DND-41 (cell line): ENCODE data around the gene C5orf22.

Experiments used
- EZH2 ChIP-seq: IDR thresholded peaks from 3 replicates; pipeline ENCODE4 v1.6.1; 2012; ENCODE audit warnings: borderline replicate concordance, low read depth, mild to moderate bottlenecking, moderate library complexity, low read length, inconsistent platforms; ENCODE audit not compliant: severe bottlenecking
- TF ChIP-seq, protein P1 (sequence below): IDR thresholded peaks from 2 replicates; pipeline ENCODE4 v1.5.1; 2012; ENCODE audit warnings: borderline replicate concordance, low read length, moderate library complexity, mild to moderate bottlenecking; ENCODE audit not compliant: poor library complexity, severe bottlenecking; ENCODE audit errors: extremely low read depth

DNA sequence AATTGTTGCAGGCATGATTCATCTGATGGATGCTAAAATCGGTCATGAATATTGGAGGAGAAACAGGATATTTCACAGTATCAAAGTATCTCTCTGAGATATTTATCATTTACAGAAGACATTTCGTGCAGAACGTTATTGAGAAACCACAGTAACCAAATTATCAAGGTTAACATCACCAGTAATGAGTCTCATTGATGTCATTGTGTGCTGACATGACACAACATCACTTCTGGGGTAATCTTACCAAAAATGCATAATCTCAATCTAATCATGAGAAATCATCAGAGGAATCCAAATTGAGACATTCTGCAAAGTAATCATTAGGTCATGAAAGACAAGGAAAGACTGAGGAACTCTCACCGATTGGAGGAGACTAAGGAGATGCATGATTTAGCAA, 42.7 kb downstream of the C5orf22 start:
- no peak for TF ChIP-seq EZH2
- TF ChIP-seq, protein P1, sequence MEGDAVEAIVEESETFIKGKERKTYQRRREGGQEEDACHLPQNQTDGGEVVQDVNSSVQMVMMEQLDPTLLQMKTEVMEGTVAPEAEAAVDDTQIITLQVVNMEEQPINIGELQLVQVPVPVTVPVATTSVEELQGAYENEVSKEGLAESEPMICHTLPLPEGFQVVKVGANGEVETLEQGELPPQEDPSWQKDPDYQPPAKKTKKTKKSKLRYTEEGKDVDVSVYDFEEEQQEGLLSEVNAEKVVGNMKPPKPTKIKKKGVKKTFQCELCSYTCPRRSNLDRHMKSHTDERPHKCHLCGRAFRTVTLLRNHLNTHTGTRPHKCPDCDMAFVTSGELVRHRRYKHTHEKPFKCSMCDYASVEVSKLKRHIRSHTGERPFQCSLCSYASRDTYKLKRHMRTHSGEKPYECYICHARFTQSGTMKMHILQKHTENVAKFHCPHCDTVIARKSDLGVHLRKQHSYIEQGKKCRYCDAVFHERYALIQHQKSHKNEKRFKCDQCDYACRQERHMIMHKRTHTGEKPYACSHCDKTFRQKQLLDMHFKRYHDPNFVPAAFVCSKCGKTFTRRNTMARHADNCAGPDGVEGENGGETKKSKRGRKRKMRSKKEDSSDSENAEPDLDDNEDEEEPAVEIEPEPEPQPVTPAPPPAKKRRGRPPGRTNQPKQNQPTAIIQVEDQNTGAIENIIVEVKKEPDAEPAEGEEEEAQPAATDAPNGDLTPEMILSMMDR: no peak
